ENCODE data around the gene SIRT3.
"Not testable (repeated sequence)": the region's sequence is repeated elsewhere in the genome, so short reads cannot be mapped to it uniquely, and the experiment has no call there.

Gene SIRT3

DNA sequence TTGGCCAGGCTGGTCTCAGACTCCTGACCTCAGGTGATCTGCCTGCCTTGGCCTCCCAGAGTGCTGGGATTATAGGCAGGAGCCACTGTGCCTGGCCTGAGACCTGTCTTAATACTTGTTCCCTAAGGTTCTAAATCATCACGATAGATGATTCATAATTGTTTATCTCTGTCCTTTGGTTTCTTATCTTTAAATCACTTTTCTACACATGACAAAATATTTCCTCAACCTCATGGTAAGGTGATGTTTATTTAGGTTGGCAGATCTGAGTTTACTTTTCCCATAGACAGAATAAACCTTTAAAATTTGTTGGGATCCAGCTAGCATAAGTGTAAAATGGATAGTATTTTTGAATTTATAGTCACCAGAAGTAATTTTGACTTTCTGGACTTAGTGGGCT lies 4.2 kb upstream of the SIRT3 start:
- DNase-seq (ENCODE audit: low spot score): no peak

DNA sequence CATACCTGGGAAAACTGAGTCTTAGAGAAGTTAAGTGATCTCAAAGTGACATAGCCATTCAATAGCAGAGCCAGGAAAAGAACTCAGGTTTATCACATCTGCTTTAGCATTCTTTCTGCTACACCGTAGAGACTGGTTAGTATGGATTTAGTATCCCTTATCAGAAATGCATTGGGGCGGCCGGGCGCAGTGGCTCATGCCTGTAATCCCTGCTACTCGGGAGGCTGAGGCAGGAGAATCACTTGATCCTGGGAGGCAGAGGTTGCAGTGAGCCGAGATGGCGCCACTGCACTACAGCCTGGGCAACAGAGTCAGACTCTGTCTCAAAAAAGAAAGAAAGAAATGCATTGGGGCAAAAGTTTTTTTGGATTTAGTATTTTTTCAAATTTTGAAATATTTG lies 2.2 kb upstream of the SIRT3 start:
- not testable (repeated sequence) for DNase-seq (ENCODE audit: low spot score)

DNA sequence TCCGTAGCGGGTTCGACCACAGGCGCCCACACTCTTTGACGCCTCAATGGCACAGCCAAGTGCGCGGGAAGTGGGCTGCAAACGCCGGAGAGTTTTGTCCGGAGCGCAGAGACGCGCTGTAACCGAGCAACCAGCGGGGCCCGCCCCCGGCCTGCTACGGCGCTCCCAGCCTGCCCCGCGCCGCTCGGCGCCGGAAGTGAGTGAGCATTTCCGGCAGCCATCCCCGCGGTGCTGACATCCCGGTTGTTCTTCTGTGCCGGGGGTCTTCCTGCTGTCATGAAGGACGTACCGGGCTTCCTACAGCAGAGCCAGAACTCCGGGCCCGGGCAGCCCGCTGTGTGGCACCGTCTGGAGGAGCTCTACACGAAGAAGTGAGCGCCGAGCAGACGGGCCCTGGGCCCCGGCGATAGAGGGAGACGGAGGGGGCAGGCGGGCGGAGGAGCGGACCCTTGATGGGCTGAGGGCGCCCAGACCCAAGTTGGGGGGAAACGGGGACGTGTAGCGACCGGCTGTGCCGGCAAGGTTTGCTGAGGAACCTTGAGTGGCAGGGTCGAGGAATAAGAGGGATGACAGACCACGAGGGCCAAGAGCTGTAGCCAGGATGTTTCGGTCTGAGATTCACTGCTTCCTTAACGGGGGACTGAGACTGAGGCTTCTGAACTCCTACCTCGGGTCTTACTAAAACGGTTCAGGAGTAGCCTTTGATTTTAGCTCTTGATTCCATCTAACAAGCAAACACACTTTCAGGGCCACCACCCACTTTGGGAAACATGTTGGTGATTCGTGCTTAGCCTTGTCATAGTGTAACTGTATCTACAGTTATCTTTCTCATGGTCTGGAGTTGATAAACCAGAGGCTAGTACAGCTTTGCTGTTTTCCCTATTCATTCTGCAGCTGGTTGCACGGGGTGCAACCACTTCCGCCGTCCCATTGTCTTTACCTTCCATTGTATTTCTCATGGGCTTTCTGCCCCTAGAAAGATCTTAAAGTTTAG lies 929 bp upstream of the SIRT3 start, which contains the start of gene PSMD13:
PSMD13 (plus strand) TSS at position 203 of the 994 bp plus-strand sequence; CDS start at position 277, 74 bp downstream.
- peak; percentile 97 for DNase-seq (ENCODE audit: low spot score)

DNA sequence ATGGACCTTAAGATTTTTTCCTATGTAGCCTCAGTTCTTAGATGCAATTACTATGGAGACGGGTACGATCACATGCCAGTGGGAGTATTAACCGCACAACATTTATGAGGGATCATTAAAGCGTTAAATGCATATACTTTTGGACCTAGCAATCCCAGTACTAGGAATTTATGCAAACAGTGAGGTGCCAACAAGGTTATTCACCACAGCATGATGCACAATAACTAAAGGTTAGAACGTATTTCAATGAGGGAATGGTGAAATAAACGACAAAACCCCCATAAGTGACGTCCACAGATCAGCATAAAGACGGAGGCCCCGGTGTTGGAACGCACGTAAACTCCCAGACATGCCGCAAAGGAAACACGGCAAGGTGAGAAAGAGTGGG lies 539 bp downstream of the SIRT3 start:
- DNase-seq (ENCODE audit: low spot score): no peak

DNA sequence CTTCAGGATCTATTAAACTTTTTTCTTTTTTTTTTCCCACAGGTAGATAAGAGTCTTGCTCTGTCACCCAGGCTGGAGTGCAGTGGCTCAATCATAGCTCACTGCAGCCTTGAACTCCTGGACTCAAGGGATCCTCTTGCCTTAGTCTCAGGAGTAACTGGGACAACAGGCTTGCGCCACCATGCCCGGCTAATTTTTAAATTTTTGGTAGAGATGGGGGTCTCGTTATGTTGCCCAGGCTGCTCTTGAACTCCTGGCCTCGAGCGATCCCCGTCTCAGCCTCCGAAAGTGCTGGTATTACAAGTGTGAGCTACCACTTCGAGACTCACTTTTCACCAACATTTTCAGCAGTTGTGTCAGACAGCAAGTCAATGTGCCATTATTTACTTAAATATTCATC lies 962 bp downstream of the SIRT3 start:
- no peak for DNase-seq (ENCODE audit: low spot score)

DNA sequence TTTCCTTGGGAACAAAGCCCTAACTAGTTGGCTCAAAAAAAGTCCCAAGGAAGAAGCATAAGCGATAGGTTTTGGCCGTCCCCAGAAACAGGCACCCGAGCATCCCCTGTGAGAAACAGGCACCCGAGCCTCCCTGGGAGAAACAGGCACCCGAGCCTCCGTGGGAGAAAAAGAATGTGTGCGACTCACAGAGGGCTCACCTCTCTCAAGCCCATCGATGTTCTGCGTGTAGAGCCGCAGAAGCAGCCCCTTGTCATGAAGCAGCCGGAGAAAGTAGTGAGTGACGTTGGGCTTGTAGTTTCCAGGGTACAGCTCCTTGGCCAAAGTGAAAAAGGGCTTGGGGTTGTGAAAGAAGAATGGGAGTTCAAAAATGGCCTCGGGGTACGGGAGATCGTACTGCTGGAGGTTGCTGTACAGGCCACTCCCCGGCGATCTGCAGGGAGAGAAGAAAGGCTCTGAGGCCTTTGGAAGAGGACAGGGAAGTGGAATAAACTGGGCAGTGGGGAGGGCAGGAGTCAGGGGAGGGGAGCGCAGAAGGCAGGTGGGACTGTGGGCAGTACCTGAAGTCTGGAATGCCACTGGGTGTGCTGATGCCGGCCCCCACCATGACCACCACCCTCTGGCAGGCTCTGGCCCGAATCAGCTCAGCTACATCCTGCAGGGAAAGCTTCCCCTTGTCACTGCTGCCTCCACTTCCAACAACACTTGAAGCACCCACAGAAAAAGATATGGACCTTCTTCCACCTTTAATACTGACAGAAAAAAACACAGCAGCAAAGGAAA lies 3.2 kb downstream of the SIRT3 start:
- DNase-seq (ENCODE audit: low spot score): no peak

DNA sequence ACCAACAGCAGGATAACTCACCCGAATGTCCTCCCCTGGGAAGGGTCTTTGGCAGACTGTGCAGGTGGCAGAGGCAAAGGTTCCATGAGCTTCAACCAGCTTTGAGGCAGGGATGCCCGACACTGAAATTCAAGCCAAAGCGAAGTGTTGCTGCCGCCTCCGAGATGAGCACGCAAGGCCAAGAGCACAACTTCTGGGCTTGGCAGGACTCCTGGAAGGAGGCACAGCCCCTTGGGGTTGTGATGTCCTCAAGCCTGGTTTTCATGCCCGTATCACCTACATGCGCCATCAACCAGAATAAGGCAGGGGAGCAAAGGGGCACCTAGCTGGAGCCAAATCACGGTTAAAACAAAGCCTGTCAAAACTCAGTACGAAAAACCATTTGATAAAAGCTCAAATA lies 5.7 kb downstream of the SIRT3 start:
- DNase-seq (ENCODE audit: low spot score): no peak

DNA sequence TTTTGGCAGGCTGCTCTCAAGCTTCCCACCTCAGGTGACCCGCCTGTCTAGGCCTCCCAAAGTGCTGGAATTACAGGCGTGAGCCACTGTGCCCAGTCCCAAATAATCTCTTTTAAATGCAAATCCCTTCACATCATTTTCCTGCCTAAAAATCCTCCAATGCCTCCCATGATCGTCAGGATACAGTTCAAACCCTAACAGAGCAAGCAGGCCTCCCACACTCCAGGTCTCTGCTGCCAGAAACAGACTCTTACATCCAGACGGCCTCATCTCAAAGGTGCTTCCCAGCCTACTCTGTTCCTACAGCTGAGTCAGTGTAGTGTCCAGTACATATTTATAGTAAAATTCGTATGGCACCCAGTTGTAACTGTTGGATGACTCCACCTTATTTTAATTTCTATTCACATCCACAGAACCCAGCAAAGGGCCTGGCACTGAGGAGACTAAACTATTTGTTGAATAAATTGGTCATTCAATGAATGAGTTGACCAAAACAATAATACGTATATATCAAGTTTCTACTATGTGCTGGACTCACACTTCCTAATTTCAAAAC lies 8.2 kb downstream of the SIRT3 start:
- no peak for DNase-seq (ENCODE audit: low spot score)

DNA sequence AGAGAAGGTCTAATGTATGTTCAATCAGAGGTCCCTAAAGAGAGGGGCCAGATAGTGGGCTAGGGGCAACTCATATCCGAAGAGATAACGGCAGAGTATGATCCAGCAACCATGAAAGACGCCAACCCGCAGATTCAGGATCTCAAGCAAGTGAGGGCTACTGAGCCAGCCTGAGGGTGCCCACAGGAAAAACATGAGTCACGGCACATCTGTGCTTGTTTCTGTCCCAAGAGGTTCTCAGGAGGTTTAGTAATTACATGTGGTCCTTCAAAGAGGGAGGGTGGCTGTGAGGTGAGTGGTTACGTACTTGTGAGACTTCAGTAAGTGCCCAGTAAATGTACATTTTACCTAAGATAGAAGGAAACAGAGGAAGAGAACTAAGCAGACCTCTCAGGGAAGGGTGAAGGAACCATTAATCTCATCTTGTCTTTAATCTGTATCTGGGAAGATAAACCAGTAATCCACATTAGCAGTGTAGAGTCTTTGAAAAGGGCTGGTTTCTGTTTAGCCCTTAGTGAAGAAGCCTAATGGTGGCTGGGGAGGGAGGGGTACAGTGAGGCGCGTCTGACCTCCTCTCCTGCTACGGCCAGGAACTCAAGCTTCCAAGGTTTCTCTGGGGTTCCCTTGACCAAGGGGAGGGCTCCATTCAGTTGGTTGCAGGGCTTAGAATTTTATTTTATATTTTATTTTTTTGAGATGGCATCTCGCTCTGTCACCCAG lies 10.2 kb downstream of the SIRT3 start:
- no peak for DNase-seq (ENCODE audit: low spot score)

DNA sequence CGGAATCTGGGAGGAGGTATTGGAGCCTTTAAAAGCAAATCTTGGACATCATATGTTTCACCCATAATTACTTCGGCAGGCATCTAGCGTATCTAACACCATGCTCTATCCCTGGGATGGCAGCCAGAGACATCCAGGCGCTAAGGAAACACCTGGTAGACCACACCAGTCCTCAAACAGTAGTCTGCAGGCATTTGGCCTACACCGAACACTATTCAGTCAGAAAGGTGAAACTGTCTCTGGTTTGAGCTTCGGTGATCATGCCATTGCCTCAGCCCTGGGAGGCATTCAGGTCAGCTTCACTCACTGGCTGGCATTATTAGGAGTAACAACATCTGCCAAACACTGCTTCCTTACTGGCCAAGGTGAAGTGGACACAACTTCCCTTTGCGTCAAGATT lies 11.7 kb downstream of the SIRT3 start:
- DNase-seq (ENCODE audit: low spot score): no peak

DNA sequence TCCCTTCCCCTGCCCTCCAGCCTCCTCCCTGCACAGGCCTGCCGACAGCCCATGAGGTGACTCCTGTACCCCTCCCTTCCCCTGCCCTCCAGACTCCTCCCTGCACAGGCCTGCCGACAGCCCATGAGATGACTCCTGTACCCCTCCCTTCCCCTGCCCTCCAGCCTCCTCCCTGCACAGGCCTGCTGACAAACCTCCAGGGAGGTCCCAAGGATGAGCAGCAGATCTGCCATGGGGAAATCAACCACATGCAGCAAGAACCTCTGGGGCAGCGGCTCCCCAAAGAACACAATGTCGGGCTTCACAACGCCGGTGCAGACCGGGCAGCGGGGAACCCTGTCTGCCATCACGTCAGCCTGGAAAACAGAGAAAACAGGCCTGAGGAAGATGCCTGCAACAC lies 12.3 kb downstream of the SIRT3 start:
- no peak for DNase-seq (ENCODE audit: low spot score)

DNA sequence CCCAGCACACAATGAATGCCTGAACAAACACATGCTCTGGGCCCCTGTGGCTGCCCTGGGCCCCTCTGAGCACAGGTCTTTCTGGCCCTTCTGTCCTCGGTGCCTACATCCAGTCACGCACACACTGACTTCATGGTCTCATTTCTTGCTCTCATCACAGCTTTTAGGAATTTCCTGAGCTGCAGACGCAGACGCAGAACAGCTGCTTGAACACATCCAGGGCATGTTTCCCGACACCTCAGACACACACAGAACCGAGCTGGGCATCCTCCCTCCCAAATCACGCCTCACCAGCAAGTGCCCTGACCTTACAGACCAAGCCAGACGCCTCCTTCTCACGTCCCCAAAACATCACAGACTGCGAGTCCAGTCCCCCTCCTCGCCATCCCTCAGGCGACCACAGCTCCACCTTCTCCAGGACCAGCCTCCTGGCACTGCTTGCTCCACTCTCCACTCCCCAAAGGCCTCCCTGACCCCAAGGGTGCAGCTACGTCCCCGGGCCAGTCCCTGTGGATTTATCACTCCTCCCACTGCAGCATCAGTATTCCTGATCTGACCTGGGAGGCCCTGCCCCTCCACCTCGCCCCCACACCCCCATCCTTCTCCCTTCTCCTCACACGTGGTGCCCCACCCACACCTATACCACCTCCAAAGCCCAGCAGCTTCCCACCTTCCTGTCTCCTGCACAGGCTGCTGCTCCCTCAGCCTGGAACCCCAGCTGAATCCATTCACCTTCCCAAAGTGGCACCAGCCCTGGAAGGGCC lies 12.9 kb downstream of the SIRT3 start:
- DNase-seq (ENCODE audit: low spot score): no peak

DNA sequence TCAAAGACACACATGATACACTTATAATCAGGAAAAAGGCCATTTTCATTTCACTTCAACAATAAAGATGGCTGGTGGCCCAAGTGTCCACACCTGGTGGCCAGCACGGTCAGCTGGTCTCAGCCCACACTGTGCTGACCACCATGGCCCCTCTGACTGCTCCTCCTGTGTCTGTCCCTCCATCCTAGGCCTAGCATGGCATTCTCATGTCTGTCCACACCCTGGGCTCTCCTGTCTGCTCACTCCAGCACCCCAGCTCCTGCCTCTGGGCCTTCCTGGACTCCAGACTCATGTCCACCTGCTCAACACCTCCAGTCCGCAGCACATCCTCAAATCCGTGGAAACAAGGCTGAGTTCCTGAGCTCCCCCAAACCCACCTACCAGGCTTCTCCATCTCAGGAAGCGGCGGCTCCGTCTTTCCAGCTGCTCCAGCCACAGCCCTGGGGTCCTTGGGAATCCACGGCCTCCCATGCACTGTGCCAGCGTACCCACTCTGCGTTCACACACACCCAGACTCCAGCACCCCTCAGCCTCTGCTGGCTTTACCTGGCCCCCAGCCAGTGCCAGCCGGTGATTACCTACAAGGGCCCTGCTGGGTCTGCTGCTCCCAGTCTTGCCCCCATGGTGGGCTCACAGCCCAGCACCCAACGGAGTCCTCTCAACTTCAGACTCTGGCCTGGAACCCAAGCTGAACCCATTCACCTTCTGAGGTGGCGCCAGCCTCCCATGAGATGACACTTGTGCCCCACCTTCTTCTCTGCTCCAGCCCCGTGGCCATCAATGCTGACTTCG lies 13.9 kb downstream of the SIRT3 start:
- DNase-seq (ENCODE audit: low spot score): no peak

DNA sequence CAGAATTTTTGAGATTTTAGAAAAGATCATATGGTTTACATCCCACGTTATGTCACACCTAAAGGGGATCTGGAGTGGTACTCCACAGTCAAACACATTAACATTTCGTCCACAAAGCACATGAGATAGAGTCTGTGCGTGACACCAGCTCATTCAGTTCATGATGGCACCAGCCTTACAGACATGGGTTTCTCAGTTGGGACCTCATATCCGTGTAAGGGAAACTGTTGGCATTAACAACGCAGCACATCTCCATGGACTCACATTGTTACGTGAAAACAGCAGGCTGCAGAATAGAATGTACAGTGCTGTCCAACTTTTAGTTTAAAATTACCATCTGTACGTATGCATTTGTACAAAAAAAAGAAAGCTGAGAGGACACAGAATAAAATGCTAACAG lies 14.6 kb downstream of the SIRT3 start:
- no peak for DNase-seq (ENCODE audit: low spot score)

DNA sequence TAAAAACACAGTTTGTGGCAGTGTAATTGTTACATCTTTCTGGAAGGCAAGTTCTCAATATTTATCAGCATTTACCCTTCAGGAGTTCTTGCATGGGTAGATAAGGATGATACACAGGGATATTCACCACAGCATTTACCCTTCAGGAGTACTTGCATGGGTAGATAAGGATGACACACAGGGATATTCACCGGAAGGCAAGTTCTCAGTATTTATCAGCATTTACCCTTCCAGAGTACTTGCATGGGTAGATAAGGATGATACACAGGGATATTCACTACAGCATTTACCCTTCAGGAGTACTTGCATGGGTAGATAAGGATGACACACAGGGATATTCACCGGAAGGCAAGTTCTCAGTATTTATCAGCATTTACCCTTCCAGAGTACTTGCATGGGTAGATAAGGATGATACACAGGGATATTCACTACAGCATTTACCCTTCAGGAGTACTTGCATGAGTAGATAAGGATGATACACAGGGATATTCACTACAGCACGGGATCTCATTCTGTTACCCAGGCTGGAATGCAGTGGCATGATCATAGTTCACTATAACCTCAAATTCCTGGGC lies 15.4 kb downstream of the SIRT3 start:
- not testable (repeated sequence) for DNase-seq (ENCODE audit: low spot score)

DNA sequence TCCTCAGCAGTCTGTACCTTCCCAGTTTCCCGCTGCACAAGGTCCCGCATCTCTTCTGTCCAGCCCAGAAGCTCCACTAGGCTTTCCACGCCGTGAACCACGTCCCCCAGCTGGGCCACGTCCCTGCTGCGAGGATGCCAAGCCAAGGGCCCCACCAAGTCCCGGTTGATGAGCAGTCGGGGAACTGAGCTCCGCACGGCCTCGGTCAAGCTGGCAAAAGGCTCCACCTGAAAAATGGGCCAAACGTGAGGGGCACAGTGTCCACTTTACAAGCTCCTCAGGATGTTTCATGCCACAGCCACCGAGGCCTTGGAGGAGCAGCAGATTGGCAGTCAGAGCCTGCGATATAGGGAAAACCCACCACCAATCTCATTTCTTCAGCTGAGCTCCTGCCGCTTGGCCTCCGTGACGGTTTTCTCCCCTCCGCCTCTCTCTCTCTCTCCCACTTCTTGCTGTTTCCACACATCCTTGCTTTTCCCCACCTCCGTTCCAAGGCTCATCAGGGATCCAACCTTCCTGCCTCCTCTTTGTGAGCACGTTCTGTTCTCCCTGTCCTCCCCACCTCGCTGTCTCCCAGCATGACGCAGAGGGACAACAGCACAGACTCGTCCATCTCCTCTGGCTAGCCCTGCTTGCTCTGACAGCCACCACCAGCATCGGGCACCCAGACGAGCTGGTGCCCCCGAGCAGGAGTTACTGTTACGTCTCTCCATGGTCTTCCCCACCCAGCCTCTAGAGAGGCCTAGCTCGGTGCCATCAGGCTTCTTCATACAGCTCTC lies 17.1 kb downstream of the SIRT3 start:
- DNase-seq (ENCODE audit: low spot score): no peak

DNA sequence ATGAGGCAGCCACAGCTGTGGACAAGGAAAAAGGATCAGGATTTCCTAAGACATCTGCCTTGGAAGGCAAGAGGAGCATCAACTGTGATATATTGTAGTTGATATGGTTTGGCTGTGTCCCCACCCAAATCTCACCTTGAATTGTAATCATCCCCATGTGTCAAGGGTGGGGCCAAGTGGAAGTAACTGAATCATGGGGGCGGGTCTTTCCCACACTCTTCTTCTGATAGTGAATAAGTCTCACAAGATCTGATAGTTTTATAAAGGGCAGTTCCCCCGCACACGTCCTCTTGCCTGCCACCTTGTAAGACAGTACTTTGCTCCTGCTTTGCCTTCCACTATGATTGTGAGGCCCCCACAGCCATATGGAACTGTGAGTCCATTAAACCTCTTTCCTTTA lies 18.4 kb downstream of the SIRT3 start:
- DNase-seq (ENCODE audit: low spot score): no peak

DNA sequence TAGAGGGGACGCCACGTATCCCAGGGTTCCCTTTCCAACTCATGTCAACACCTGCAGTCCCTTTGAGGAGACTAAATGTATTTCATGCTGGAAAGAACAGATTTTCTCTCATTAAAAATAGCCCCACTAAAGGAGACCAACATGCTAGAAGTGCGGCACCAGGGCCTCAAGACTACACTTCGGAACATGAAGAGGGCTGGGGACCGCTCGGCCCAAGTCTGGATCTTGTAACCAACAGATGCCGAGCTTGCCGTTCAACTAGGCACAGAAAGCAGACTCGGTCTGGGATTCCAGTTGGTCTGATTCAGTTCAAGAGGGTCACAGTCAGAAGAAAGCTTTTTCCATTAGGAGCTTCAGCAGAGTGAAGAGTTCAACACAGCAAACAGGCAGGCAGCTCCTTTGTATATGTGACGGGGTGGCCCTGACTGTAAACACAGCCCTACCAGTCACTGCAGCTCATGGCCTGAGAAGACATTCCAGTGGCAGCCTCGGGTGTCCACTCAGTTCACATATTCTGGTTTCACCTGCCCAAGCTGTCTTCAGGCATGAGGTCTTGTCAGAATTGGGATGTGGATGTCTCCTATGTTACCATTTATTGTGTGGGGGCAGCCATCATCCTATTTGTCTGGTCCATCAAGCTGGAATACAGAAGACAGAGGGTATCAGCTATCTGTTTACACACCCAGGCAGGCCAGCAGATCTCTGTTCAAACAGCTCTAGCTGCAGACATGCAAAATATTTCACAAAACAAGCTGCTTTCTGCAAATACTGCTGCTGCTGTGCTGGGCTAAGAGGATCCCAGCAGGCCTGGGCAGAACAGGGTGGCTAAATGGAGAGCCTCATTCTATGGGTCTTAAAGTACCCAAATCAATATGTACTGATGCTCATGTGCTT lies 19.8 kb downstream of the SIRT3 start:
- DNase-seq (ENCODE audit: low spot score): no peak
